KMS-11 (cell line): ENCODE measurements around the gene SPAG5.

Experiments
- H2AFZ ChIP-seq: fragments of 200-600 bp; sonication (generic); 2 replicates; pipeline ENCODE4 v1.6.1; 2016; ENCODE audit warnings: antibody characterized with exemption, mixed run types, low read depth
- H3K27ac ChIP-seq: fragments of 200-600 bp; sonication (generic); 2 replicates; pipeline ENCODE4 v1.6.1; 2016; ENCODE audit warnings: mild to moderate bottlenecking, mixed run types
- H3K27me3 ChIP-seq: fragments of 200-600 bp; sonication (generic); 2 replicates; pipeline ENCODE4 v1.6.1; 2017; ENCODE audit warnings: mild to moderate bottlenecking, low read depth, mixed run types, moderate library complexity; ENCODE audit not compliant: insufficient read depth
- H3K36me3 ChIP-seq: fragments of 200-600 bp; sonication (generic); 2 replicates; pipeline ENCODE4 v1.6.1; 2017; ENCODE audit warnings: mild to moderate bottlenecking, mixed run types; ENCODE audit not compliant: insufficient read depth
- H3K4me1 ChIP-seq: fragments of 200-600 bp; sonication (generic); 2 replicates; pipeline ENCODE4 v1.6.1; 2016; ENCODE audit warnings: mild to moderate bottlenecking, low read depth, mixed run types; ENCODE audit not compliant: poor library complexity, severe bottlenecking
- H3K4me2 ChIP-seq: fragments of 200-600 bp; sonication (generic); 2 replicates; pipeline ENCODE4 v1.7.0; 2016; ENCODE audit warnings: mild to moderate bottlenecking, mixed run types
- H3K4me3 ChIP-seq: fragments of 200-600 bp; sonication (generic); IDR thresholded peaks from 2 replicates; pipeline ENCODE4 v1.6.1; 2017; ENCODE audit warnings: low read depth, low read length, mixed read lengths; ENCODE audit not compliant: insufficient read depth
- H3K79me2 ChIP-seq: fragments of 200-600 bp; sonication (generic); 2 replicates; pipeline ENCODE4 v1.6.1; 2016; ENCODE audit warnings: low read depth, mixed run types; ENCODE audit not compliant: insufficient read depth
- H3K9ac ChIP-seq: fragments of 200-600 bp; sonication (generic); 2 replicates; pipeline ENCODE4 v1.6.1; 2016; ENCODE audit warnings: mild to moderate bottlenecking, mixed run types
- H4K20me1 ChIP-seq: fragments of 200-600 bp; sonication (generic); 2 replicates; pipeline ENCODE4 v1.6.1; 2016; ENCODE audit warnings: mild to moderate bottlenecking, mixed run types; ENCODE audit not compliant: insufficient read depth
- CTCF ChIP-seq: fragments of 200-600 bp; sonication (generic); conservative IDR thresholded peaks from 2 replicates; pipeline ENCODE4 v1.6.1; 2017; ENCODE audit warnings: low read depth, mild to moderate bottlenecking, antibody characterized with exemption, low read length, moderate library complexity, mixed read lengths

SPAG5 gene

GRCh38 chr17:28569446-28569845 lies 29.4 kb downstream of the SPAG5 start:
- Histone ChIP-seq H3K27me3 (no peaks in the 10 kb centered on the region), H3K27ac (no peak overlapping the region), H3K4me1 (peaks cover 34% of the 10 kb centered on the region), H3K9ac (no peak overlapping the region), H3K79me2 (peaks cover 48% of the 10 kb centered on the region), H3K36me3 (no peaks in the 10 kb centered on the region), H3K4me2 (peak overlapping the region; percentile 60; the same call in 1 of the 2 replicates), H3K4me3 (no peak overlapping the region), H2AFZ (no peak overlapping the region), H4K20me1 (no peaks in the 10 kb centered on the region)
- TF ChIP-seq CTCF, result no peak

DNA sequence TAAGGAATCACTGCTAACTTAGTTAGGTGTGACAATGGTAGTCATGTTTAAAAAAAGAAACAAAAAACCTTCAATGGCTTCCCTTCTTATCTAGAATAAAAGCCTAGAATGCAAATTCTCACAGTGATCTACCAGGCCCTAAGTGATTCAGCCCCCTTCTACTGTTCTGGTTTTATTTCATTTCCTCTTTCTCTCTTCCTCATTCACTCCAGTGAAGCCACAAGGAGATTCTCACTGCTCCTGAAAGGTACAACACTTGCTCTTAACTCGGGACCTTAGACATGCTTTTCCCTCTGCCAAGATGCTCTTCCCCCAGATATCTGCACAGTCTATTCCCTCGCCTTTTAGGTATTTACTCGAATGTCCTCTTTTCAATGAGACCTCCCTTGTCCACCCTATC lies 31.2 kb downstream of the SPAG5 start:
- Histone ChIP-seq H2AFZ (no peak overlapping the region), H3K9ac (no peak overlapping the region), H3K4me2 (no peak overlapping the region), H3K27me3 (no peaks in the 10 kb centered on the region), H3K79me2 (peaks cover 48% of the 10 kb centered on the region), H3K27ac (no peak overlapping the region), H3K4me1 (peaks cover 34% of the 10 kb centered on the region), H3K4me3 (no peak overlapping the region), H4K20me1 (no peaks in the 10 kb centered on the region), H3K36me3 (no peaks in the 10 kb centered on the region)
- no peak for TF ChIP-seq CTCF

- no peak overlapping the region for H2AFZ ChIP-seq
- no peak overlapping the region for H3K4me2 ChIP-seq
- peaks cover 7% of the 10 kb centered on the region for H3K4me1 ChIP-seq
- H3K9ac ChIP-seq, result no peak overlapping the region
- H3K27me3 ChIP-seq, result no peaks in the 10 kb centered on the region
- H3K36me3 ChIP-seq, result peaks cover 4% of the 10 kb centered on the region; the same call in 1 of the 2 replicates
- no peak for TF ChIP-seq CTCF
- H3K79me2 ChIP-seq, result peaks cover 23% of the 10 kb centered on the region; the same call in 1 of the 2 replicates
- no peaks in the 10 kb centered on the region for H4K20me1 ChIP-seq
- H3K27ac ChIP-seq, result no peak overlapping the region
- no peak overlapping the region for H3K4me3 ChIP-seq
Measured at GRCh38 chr17:28563475-28563874, 35.4 kb downstream of the SPAG5 start.

- Histone ChIP-seq H3K4me1 (peaks cover 26% of the 10 kb centered on the region), H2AFZ (no peak overlapping the region), H3K27me3 (0 out of 2 replicates have a peak, but pooled peaks cover 8% of the 10 kb centered on the region), H3K9ac (no peak overlapping the region), H3K4me3 (no peak overlapping the region), H3K27ac (no peak overlapping the region), H4K20me1 (no peaks in the 10 kb centered on the region), H3K36me3 (no peaks in the 10 kb centered on the region; the same call in 1 of the 2 replicates), H3K4me2 (no peak overlapping the region), H3K79me2 (no peaks in the 10 kb centered on the region)
- no peak for TF ChIP-seq CTCF
Measured at GRCh38 chr17:28555022-28555421, 43.8 kb downstream of the SPAG5 start.
